ENCODE measurements around the gene FOXA2. TPM values are rescaled to one million over a fixed set of nuclear protein-coding genes. Genes with fewer than 3 reads are reported as not detected.

Gene FOXA2
- total RNA-seq, 1 experiment from 2014 or later = 28.0 TPM

DNA sequence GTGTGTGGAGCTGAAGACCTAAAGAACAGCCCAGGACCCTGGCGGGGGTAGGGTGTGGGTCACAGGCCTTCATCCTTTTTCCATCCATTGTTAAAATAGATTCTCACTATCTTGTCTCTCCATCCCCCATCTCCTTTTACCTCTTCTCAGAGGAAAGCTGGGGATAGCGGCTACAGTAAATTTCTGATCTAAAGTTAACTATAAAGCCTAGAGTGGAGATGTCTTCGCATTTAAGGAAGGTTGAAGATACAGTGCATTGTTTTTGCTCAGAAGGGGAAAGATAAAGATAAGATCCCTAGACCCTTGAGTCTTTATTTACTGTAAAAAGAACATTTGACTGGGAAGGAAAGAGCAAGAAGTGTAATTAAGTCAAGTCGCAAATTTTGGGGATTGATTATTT, 8.6 kb downstream of the FOXA2 start:
- intact Hi-C loops (cut with micrococcal nuclease; ENCODE audit: unreplicated experiment) = loop anchor here (10.0 kb wide), 1 partner anchor 779 kb away; the partner anchor contains the start of gene NXT1
- H3K27ac ChIP-seq (ENCODE audit: low read length) = peak overlapping the region; percentile 94
- ATAC-seq (no peak), DNase-seq (ENCODE audit: low read depth, low spot score) (no peak)
- in situ Hi-C loops (cut with HindIII; ENCODE audit: low pct_unique_long_range_greater_than_20kb, low sequenced_read_pairs) = no loop called here
- no peaks in the 10 kb centered on the region for H3K9me3 ChIP-seq (ENCODE audit: control insufficient read depth, insufficient read depth, low read depth, low read length)
- no peak for TF ChIP-seq TCF7L2 (IDR thresholded peaks at IDR 0.05; ENCODE audit: low read depth, low read length)
- TF ChIP-seq POLR2AphosphoS5 (IDR thresholded peaks at IDR 0.05; ENCODE audit: low read depth, low read length) = no peak
- TF ChIP-seq SIN3A (IDR thresholded peaks at IDR 0.05; ENCODE audit: borderline replicate concordance, insufficient read depth, low read depth, low read length) = no peak
- TF ChIP-seq, protein P1, sequence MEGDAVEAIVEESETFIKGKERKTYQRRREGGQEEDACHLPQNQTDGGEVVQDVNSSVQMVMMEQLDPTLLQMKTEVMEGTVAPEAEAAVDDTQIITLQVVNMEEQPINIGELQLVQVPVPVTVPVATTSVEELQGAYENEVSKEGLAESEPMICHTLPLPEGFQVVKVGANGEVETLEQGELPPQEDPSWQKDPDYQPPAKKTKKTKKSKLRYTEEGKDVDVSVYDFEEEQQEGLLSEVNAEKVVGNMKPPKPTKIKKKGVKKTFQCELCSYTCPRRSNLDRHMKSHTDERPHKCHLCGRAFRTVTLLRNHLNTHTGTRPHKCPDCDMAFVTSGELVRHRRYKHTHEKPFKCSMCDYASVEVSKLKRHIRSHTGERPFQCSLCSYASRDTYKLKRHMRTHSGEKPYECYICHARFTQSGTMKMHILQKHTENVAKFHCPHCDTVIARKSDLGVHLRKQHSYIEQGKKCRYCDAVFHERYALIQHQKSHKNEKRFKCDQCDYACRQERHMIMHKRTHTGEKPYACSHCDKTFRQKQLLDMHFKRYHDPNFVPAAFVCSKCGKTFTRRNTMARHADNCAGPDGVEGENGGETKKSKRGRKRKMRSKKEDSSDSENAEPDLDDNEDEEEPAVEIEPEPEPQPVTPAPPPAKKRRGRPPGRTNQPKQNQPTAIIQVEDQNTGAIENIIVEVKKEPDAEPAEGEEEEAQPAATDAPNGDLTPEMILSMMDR (IDR thresholded peaks at IDR 0.05) = no peak
- TF ChIP-seq, protein P2, sequence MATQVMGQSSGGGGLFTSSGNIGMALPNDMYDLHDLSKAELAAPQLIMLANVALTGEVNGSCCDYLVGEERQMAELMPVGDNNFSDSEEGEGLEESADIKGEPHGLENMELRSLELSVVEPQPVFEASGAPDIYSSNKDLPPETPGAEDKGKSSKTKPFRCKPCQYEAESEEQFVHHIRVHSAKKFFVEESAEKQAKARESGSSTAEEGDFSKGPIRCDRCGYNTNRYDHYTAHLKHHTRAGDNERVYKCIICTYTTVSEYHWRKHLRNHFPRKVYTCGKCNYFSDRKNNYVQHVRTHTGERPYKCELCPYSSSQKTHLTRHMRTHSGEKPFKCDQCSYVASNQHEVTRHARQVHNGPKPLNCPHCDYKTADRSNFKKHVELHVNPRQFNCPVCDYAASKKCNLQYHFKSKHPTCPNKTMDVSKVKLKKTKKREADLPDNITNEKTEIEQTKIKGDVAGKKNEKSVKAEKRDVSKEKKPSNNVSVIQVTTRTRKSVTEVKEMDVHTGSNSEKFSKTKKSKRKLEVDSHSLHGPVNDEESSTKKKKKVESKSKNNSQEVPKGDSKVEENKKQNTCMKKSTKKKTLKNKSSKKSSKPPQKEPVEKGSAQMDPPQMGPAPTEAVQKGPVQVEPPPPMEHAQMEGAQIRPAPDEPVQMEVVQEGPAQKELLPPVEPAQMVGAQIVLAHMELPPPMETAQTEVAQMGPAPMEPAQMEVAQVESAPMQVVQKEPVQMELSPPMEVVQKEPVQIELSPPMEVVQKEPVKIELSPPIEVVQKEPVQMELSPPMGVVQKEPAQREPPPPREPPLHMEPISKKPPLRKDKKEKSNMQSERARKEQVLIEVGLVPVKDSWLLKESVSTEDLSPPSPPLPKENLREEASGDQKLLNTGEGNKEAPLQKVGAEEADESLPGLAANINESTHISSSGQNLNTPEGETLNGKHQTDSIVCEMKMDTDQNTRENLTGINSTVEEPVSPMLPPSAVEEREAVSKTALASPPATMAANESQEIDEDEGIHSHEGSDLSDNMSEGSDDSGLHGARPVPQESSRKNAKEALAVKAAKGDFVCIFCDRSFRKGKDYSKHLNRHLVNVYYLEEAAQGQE (IDR thresholded peaks at IDR 0.05; ENCODE audit: insufficient read depth in 1 of 2, low read depth in 2 of 2, low read length in 1 of 2) = no peak
- H3K27me3 ChIP-seq (ENCODE audit: control insufficient read depth, insufficient read depth, low read length) = no peaks in the 10 kb centered on the region
- H3K4me3 ChIP-seq (ENCODE audit: low read depth in 2 of 2, low read length in 2 of 2) = 0 out of 4 replicates have a peak overlapping the region, but pooled peaks of 1 of the 2 experiments have one; percentile 4
- no TSS peak for BruUV-seq (replicated peaks)
- CTCF ChIA-PET = no interaction called here
- peaks cover 74% of the 10 kb centered on the region for H3K4me1 ChIP-seq (ENCODE audit: control insufficient read depth, insufficient read depth, low read length)
- no peaks in the 10 kb centered on the region for H3K36me3 ChIP-seq (ENCODE audit: control insufficient read depth, insufficient read depth, low read length)
- POLR2A ChIA-PET = no interaction called here

DNA sequence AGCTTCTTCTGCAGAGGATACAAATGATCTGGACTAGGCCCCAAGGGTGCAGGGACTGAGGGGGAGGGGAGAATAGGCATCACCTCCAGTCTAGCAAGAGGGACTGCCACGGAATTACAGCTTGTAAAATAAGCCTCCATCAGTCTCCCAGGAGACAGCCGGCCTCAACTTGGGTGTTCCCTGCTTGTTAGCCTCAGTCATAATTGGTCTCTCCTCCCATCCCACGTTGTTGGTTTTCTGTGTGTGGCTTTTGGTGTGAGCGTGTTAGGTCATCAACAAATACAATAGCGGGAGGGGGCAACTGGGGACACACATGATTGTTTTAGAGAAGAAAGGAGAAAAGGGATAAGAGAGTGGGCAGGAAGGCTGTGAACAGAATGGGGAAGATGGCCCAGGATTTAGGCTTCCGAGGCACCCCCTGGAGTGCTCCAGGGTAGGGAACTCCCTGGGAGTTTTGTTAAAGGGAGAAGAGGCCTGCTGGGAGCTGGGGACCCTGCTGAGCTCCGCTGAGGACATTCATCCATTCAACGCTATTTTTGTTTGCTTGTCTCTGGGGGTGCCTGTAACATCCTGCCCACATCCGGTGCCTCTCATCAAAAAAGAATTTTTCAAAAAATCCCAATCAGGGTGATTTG, 9.2 kb downstream of the FOXA2 start:
- CTCF ChIA-PET = interaction anchor here (0.6 to 1.4 kb wide), 3 partner anchors 12 to 284 kb away, joined by 3 to 4 read pairs (median 3); no protein-coding TSS in a partner anchor
- Histone ChIP-seq H3K4me1 (ENCODE audit: control insufficient read depth, insufficient read depth, low read length) (peaks cover 73% of the 10 kb centered on the region), H3K27me3 (ENCODE audit: control insufficient read depth, insufficient read depth, low read length) (no peaks in the 10 kb centered on the region), H3K27ac (ENCODE audit: low read length) (peak overlapping the region; percentile 94), H3K4me3 (ENCODE audit: low read depth in 2 of 2, low read length in 2 of 2) (peak overlapping the region in 1 of 2 experiments; percentile 10; a peak in 1 of 4 replicates), H3K9me3 (ENCODE audit: control insufficient read depth, insufficient read depth, low read depth, low read length) (no peaks in the 10 kb centered on the region), H3K36me3 (ENCODE audit: control insufficient read depth, insufficient read depth, low read length) (no peaks in the 10 kb centered on the region)
- no peak for DNase-seq (ENCODE audit: low read depth, low spot score)
- POLR2A ChIA-PET = no interaction called here
- peak; percentile 37 for ATAC-seq
- in situ Hi-C loops (cut with HindIII; ENCODE audit: low pct_unique_long_range_greater_than_20kb, low sequenced_read_pairs) = no loop called here
- no TSS peak for BruUV-seq (replicated peaks)
- intact Hi-C loops (cut with micrococcal nuclease; ENCODE audit: unreplicated experiment) = loop anchor here (10.0 kb wide), 1 partner anchor 780 kb away; the partner anchor contains the start of gene NXT1
- no peak for TF ChIP-seq TCF7L2 (IDR thresholded peaks at IDR 0.05; ENCODE audit: low read depth, low read length)
- TF ChIP-seq, protein P2 (IDR thresholded peaks at IDR 0.05; ENCODE audit: insufficient read depth in 1 of 2, low read depth in 2 of 2, low read length in 1 of 2) = no peak
- TF ChIP-seq POLR2AphosphoS5 (IDR thresholded peaks at IDR 0.05; ENCODE audit: low read depth, low read length) = no peak
- no peak for TF ChIP-seq SIN3A (IDR thresholded peaks at IDR 0.05; ENCODE audit: borderline replicate concordance, insufficient read depth, low read depth, low read length)
- TF ChIP-seq, protein P1 (IDR thresholded peaks at IDR 0.05) = no peak

Measured in Panc1 (cell line).